HL-60 (cell line): ENCODE data around the gene KDM6A.

Source experiments
- DNase-seq, 2 experiments: peaks; one replicate each; pipeline ENCODE4 v3.0.0-alpha.2; 2010 to 2020; ENCODE audit warnings: low read depth in 1 of 2, low spot score in 1 of 2
- H3K27ac ChIP-seq: fragments of 250-450 bp; sonication (Bioruptor Pico); replicated peaks from 2 replicates; pipeline ENCODE4 v1.5.1; 2020; ENCODE audit warnings: mild to moderate bottlenecking, moderate library complexity
- H3K27me3 ChIP-seq: fragments of 250-450 bp; sonication (Bioruptor Pico); 2 replicates; pipeline ENCODE4 v1.5.1; 2021; ENCODE audit warnings: mild to moderate bottlenecking, moderate library complexity; ENCODE audit not compliant: insufficient read depth, poor library complexity, severe bottlenecking
- H3K4me3 ChIP-seq: replicated peaks from 2 replicates; pipeline ENCODE4 v1.5.1; 2011; ENCODE audit warnings: mild to moderate bottlenecking, control low read depth, low read length; ENCODE audit not compliant: insufficient read depth
- GABPA ChIP-seq: IDR thresholded peaks from 2 replicates; pipeline ENCODE4 v1.6.1; 2012; ENCODE audit warnings: low read depth
- POLR2AphosphoS5 ChIP-seq: IDR thresholded peaks from 2 replicates; pipeline ENCODE4 v1.6.1; 2012; ENCODE audit warnings: low read depth
- SPI1 ChIP-seq: IDR thresholded peaks from 2 replicates; pipeline ENCODE4 v1.6.1; 2012; ENCODE audit warnings: low read depth, mild to moderate bottlenecking, borderline replicate concordance
- TF ChIP-seq, protein P1 (sequence below): IDR thresholded peaks from one replicate; pipeline ENCODE4 v1.5.1; 2011; ENCODE audit warnings: low read length, control low read depth, inconsistent platforms; ENCODE audit not compliant: insufficient read depth
- TF ChIP-seq, protein P2 (sequence below): IDR thresholded peaks from 2 replicates; pipeline ENCODE4 v1.6.1; 2012; ENCODE audit warnings: low read depth; ENCODE audit not compliant: insufficient replicate concordance

KDM6A gene

DNA sequence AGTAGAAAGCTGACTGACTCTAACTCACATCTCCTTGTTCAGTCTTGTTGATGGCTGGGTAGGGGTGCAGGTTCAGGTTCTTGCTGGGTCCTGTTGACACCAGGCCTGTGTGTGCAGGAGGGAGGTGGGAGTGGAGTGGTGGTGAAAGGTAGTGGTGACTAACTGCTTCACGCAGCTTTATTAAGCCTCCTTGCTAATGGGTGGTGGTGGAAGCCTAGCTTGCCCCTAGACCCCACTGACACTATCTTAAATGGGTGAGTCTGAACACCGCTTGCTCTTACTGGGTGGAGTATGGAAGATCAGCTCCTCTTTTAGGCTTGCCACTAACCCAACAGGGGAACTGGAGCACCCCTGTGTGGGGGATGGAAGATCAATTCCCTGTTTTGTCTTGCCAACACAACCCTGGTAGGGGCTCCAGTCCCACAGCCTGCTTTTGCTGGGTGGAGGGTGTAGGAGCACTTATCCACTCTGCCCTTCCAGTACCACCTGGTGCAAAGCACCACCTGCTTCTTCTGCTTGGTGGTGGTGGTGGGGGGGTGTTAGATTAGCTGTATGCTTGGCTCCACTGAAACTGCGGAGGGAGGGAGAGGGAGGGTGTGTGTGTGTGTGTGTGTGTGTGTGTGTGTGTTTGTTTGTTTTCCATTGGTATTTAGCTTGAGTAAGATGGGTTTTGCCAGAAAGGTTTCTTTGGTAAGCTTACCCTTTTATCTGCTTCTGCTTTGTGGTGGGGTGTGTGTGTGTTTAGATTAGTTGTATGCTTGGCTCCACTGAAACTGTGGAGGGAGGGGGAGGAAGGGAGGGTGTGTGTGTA, 25.6 kb downstream of the KDM6A start:
- no peak for DNase-seq
- no peak for TF ChIP-seq SPI1
- TF ChIP-seq, protein P1, sequence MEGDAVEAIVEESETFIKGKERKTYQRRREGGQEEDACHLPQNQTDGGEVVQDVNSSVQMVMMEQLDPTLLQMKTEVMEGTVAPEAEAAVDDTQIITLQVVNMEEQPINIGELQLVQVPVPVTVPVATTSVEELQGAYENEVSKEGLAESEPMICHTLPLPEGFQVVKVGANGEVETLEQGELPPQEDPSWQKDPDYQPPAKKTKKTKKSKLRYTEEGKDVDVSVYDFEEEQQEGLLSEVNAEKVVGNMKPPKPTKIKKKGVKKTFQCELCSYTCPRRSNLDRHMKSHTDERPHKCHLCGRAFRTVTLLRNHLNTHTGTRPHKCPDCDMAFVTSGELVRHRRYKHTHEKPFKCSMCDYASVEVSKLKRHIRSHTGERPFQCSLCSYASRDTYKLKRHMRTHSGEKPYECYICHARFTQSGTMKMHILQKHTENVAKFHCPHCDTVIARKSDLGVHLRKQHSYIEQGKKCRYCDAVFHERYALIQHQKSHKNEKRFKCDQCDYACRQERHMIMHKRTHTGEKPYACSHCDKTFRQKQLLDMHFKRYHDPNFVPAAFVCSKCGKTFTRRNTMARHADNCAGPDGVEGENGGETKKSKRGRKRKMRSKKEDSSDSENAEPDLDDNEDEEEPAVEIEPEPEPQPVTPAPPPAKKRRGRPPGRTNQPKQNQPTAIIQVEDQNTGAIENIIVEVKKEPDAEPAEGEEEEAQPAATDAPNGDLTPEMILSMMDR, result no peak
- TF ChIP-seq, protein P2, sequence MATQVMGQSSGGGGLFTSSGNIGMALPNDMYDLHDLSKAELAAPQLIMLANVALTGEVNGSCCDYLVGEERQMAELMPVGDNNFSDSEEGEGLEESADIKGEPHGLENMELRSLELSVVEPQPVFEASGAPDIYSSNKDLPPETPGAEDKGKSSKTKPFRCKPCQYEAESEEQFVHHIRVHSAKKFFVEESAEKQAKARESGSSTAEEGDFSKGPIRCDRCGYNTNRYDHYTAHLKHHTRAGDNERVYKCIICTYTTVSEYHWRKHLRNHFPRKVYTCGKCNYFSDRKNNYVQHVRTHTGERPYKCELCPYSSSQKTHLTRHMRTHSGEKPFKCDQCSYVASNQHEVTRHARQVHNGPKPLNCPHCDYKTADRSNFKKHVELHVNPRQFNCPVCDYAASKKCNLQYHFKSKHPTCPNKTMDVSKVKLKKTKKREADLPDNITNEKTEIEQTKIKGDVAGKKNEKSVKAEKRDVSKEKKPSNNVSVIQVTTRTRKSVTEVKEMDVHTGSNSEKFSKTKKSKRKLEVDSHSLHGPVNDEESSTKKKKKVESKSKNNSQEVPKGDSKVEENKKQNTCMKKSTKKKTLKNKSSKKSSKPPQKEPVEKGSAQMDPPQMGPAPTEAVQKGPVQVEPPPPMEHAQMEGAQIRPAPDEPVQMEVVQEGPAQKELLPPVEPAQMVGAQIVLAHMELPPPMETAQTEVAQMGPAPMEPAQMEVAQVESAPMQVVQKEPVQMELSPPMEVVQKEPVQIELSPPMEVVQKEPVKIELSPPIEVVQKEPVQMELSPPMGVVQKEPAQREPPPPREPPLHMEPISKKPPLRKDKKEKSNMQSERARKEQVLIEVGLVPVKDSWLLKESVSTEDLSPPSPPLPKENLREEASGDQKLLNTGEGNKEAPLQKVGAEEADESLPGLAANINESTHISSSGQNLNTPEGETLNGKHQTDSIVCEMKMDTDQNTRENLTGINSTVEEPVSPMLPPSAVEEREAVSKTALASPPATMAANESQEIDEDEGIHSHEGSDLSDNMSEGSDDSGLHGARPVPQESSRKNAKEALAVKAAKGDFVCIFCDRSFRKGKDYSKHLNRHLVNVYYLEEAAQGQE, result no peak
- TF ChIP-seq POLR2AphosphoS5, result no peak
- no peak for TF ChIP-seq GABPA
- Histone ChIP-seq H3K27me3 (no peaks in the 10 kb centered on the region), H3K27ac (no peak overlapping the region), H3K4me3 (no peak overlapping the region)

DNA sequence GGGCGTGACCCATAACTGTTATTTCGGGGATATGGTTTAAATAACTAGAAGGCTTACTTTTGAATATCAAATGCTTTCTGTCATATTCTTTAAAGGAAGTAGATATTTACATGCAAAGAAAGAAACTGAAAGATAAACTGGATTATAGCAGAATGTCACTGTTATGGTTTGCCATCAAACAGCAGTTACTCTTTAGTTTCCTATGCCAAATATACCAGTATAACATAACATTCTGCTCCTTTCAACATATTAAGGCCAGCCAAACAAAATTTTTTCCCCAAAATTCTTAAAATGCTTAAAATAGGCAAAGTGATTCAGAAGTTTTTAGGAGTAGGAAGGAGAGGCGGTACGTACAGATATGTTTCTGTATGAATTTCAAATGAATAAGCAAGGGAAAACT, 27.0 kb downstream of the KDM6A start:
- no peak for DNase-seq
- Histone ChIP-seq H3K27ac (no peak overlapping the region), H3K4me3 (no peak overlapping the region), H3K27me3 (no peaks in the 10 kb centered on the region)
- TF ChIP-seq GABPA (no peak), POLR2AphosphoS5 (no peak), SPI1 (no peak)
- TF ChIP-seq, protein P1, result no peak
- TF ChIP-seq, protein P2, result no peak

DNA sequence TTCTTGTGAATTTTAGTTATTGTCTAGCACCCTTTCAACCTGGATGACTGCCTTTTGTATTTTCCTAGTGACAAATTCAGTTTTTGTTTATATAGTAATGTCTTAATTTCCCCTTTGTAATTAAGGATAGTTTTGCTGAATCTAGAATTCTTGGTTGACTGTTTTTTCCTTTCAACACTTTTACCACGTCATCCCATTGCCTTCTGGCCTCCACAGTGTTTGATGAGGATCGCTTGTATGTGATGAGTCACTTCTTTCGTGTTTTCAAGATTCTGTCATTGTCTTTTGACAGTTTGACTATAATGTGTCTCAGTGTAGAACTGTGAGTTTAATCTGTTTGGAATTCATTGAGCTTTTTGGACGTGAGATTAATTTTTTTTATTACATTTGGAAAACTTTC, 30.1 kb downstream of the KDM6A start:
- DNase-seq, result no peak
- Histone ChIP-seq H3K4me3 (no peak overlapping the region), H3K27ac (no peak overlapping the region)

More for the DNA sequence above, 30.1 kb downstream of the KDM6A start:
- TF ChIP-seq POLR2AphosphoS5 (no peak), GABPA (no peak), SPI1 (no peak)
- TF ChIP-seq, protein P2, result no peak
- TF ChIP-seq, protein P1, result no peak
- no peaks in the 10 kb centered on the region for H3K27me3 ChIP-seq
